NCI-H1694 (cell line): Measurements from ENCODE around the gene ANTKMT.

Experiments
- DNase-seq: peaks from one replicate; lab custom pipeline; 2025; lab: John Stamatoyannopoulos, UW

Gene ANTKMT

DNA sequence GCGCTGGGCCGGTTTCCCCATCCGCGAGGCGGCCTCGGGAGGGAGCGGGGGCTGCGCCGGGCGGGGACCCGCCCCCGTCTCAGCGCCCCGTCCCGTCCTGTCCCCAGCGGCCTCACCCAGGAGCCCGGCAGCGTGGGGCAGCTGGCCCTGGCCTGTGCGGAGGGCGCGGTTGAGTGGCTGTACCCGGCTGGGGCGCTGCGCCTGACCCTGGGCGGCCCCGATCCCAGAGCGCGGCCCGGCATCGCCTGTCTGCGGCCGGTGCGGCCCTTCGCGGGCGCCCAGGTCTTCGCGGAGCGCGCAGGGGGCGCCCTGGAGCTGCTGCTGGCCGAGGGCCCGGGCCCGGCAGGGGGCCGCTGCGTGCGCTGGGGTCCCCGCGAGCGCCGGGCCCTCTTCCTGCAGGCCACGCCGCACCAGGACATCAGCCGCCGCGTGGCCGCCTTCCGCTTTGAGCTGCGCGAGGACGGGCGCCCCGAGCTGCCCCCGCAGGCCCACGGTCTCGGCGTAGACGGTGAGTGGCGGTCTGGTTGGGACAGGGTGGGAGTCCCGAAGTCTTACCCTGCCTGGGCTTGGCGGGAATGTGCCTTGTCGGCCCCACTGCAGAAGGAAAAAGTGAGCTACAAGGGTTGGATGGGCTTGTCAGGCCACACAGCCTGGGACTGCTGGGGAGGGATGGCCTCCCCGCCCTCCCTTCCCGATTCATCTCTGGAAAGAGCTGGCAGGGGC, 5.3 kb upstream of the ANTKMT start:
- DNase-seq, result no peak

DNA sequence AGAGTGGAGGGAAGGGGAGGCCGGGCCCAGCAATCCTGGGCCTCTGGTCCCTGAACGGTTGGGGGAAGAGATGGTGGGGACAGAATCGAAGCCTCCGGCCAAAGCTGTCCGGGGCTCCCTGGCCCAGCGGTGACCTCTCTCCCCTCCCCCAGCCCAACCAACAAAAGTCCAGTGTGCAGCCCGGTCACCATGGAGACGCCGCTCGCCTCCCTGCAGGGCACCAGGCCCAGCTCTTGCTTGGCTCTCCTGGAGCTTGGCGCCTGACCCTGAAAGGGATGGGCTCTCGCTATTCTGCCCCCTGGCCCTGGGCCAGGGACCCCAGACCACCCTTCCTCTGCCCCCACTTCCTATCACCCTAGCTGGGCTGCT, 4.8 kb upstream of the ANTKMT start:
- no peak for DNase-seq

DNA sequence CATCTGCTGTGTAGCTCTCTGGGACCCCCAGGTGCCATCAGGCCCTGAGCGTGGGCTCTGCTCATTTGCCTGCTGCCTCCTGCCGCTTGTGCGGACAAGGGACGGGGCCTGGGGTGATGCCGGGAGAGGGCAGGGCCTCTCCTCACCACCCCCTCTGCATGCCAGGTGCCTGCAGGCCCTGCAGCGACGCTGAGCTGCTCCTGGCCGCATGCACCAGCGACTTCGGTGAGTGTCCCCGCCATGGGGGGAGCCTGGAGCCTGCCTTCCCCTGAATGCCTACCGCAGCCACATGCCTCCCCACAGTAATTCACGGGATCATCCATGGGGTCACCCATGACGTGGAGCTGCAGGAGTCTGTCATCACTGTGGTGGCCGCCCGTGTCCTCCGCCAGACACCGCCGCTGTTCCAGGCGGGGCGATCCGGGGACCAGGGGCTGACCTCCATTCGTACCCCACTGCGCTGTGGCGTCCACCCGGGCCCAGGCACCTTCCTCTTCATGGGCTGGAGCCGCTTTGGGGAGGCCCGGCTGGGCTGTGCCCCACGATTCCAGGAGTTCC, 4.1 kb upstream of the ANTKMT start:
- DNase-seq, result no peak

DNA sequence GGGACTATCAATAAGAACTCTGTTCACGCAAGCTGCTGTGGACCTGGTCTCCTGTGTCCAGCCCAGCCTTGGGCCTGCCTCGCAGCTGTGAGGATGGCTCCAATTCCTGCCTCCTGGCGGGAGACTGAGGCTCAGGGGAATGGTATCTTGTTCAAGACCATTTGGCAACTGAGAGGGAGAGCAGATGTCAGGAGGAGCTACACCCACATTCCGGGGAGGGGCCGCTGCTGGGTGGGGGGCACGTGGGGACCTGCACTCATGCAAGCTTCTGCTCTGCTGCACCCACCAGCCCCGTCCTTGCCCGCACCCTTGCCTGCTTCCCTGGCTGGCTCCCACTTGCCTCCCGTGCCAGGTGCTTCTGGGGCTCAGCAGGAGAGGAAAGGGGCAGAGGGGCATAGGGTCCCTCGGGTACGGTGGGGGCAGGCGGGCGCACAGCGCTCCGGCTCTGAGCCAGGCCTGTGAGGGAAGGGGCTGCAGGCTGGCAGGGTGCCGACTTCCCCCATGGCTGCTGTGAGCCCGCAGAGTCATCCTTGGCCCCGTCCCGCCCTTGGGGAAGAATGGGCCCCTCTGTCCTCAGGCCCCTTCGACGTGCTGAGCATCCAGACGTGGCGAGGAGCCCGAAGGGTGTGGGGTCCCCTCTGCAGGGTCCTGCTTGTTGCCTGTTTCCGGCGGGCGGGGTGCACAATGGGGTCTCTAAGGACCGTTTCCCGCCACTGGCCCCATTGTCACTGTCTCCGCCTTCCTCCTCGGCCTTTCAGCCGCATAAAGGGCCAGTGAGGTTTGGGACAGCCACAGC, 3.3 kb upstream of the ANTKMT start:
- DNase-seq, result no peak

DNA sequence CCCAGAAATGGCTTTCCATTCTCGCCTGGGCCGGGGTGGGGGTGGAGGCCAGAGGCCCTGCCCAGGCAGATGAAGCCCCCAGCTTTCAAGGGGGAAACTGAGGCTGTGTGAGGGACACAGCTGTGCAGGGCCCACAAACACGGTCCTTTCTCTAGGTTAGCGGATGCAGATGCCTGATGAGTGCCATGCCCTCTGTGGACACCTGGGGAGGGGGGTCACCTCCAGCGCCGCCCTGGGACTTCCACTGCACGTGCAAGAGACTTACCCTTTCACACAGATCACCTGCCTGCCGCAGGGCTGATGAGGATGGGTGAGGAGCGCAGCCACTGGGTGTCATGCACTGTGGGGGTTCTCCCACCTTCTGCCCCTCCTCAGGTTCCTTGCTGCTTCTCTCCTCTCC, 2.6 kb upstream of the ANTKMT start:
- no peak for DNase-seq

DNA sequence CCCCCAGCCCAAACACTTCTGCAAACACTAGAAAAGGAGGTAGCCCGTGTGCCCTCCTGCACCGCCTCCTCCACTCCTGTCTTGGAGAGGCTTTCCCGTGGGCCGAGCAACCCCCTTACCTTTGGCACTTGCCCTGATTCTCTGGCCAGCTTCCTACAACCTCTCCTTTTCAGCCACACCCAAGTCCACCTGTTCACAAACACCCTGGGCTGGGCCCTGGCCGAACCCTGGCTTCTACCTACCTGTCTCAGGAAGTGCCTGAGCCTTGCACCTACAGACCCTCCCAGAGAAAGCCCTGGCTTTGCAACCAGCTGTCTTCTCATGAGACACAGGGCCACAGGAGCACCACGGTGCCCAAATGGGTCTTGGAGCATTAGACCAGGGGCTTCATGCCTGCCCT, 2.0 kb upstream of the ANTKMT start:
- DNase-seq, result no peak

DNA sequence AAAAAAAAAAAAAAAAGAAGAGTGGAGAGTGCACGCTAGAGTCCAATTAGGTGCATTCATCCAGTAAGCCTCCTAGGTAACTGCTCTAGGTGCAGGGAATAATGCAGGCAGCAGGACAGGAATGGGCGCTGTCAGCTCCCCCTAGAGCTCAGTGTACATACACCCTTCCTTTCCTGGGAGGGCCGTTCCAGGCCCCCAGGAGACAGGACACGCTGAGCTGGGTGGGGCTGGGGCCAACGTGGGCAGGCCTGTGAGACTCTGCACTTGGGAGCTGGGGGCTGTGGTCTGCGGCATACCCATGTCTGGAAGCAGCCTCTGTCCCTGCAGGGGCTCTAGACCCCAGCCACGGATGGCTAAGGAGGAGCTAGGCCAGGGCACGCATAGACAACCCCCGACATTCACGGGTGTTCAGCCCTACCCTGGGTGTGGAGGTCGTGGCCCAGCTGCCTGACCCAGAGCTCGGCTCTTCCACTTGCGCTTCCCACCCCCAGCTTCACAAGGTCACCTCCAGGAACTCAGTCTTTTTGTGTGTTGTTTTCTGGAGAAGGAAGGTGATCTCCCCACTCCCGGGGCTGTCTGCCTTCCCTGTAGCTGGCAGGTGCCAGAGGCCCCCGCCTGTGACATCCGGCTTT, 1.0 kb upstream of the ANTKMT start:
- DNase-seq, result no peak

DNA sequence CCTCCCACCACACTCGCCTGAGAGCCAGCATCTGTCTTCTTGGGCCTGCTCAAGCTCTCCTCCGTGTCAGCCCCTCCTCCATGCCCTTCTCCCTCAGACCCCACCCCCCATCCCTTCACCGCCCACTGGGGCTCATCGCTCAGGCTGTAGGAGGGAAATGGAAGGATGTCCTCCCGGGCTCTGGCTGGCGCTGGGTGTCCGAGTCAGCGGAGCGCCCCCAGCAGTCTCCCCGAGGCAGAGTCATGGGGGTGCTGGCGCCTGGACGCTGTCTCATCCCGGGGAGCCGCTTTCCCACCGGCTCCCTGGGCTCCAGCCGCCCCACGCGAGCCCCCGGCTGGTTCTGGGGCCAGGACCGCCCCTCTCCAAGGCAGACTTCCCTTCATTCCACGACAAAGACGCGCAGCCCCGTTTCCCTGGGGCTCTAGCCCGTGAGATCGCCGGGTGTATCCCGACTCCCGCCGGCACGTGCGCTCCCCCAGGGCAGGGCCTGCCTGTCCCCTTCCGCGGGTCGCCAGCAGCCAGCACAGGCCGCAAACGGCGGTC, 428 bp upstream of the ANTKMT start:
- peak; percentile 73 for DNase-seq

DNA sequence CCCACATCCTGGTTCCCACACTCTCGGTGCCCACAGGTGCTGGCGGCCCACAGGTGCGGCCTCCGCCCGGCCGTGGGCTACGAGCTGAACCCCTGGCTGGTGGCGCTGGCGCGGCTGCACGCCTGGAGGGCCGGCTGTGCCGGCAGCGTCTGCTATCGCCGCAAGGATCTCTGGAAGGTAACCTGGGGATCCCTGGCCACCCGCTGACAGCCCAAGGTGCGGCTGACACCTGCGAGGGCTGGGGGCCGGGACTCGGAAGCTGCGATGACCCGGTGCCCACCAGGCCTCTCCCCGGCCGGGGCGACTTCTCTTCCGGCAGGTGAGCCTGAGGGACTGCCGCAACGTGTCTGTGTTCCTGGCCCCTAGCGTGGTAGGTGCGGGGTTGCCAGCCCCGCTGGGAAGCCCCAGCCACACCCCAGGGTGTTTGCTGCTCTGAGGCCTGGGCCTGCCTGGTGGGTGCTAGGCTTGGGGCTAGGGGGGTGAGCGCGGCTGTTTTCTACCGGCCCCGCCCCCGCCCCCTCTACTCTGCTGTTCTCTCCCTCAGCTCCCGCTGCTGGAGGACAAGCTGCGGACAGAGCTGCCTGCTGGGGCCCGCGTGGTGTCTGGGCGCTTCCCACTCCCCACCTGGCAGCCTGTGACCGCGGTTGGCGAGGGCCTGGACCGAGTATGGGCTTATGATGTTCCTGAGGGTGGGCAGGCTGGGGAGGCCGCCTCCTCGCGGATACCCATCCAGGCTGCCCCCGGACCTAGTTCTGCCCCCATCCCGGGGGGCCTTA, 1.0 kb downstream of the ANTKMT start:
- no peak for DNase-seq

DNA sequence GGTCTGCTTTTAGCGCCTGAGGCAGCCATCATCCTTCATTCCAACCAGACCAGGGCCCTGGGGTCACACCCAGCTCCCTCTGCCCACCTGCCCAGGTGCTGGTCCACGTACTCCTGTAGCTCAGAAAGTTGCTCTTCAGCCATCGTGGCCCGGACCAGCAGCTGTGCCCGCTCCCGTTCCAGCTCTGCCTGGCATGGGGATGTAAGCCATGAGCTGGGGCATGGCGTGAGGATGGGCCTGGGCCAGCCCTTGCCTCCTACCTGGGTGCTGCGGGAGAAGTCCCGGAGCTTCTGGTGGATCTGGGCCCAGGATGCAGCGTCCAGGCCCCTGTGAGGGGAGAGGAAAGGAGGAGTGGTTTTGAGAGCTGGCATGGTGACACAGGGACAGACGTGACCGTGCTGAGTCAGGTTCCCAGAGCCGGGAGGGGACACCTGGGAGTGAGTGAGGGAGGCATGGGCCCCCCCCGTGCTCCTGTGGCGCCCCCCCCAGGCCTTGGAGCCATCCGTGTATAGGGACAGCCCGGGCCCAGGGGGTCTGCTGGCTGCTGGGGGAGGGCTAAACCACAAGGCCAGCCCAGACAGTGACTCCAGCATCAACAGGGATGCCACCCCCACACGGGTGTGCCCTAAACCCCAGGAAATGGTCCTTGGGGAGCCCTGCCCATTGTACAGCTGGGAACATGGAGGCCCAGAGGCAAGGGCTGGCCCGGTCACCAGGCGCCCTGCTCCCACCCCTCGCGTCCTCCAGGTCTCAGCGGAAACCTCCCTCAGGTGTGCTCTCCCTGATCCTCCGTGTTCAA, 2.1 kb downstream of the ANTKMT start:
- DNase-seq, result no peak

DNA sequence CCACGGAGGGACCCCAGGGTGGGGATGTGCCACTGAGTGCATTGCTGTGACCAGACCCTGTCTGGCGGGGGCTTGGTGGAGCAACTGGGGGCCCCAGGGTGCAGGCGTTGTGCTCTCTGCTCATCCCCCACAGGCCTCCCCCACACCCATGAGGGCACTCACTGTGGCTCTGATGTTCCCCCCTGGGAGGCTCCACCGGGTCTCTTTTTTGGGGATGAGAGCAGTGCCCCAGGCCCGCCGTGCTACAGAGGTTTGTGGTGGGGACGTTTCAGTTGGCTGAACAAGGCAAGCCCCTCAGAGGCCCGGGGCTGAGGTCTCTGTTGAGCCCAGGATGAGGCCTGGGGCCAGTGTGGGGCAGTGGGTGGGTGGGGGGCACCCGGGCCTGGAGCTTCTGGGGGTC, 2.7 kb downstream of the ANTKMT start:
- DNase-seq, result no peak

DNA sequence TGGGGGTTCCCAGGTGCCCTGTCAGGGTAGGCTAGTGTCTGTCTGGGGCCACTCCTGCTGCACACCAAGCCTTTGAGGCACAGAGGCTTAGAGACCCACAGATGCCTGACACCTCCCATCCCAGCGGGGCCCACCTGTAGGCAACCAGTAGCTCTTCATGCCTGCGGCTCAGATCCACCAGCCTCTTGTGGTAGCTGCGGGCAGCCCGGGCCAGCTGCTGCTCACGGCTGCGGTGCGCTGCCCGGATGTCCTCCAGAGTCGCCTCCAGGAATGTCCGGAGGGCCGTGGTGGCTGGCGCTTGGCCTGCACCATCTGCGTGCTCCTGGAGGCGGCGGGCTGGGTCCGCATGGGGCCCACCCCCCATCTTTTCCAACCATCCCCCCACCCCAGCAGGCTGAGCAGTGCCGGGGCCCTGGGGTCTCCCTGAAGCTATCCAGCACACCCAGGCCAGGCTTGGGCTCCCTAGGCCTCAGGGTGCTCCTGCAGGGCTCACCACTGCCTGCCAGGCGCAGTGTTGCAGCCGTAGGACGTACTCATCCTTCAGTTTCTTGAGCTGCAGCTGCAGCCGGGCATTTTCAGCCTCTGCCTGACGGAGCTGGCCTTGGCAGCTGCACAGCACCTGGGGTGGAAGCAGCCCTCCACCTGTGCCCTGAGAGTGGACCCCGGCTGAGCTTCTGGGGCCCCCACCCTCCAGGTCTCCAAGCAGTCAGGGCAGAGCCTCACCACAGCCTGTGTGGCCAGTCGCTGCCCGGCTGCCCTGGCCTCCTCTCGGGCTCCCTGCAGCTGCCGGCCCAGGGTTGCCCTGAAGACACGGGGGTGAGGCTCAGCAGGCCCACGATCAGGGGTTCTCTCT, 3.5 kb downstream of the ANTKMT start:
- no peak for DNase-seq

DNA sequence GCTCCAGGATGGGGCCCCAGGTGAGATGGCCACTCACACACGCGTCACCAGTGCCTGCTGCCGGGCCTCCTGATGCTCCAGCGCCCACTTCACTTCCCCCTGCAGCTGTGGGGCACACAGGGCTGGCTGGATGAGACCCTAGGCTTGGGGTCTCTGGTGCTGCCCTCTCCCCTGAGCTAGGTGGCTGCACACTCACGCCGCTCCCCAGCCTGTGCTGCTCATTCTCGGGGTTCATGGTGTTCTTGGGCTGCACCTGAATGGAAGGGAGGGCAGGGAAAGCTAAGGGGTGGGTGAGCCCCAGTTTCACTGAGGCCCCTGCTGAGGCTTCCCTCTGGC, 4.1 kb downstream of the ANTKMT start:
- DNase-seq, result no peak

DNA sequence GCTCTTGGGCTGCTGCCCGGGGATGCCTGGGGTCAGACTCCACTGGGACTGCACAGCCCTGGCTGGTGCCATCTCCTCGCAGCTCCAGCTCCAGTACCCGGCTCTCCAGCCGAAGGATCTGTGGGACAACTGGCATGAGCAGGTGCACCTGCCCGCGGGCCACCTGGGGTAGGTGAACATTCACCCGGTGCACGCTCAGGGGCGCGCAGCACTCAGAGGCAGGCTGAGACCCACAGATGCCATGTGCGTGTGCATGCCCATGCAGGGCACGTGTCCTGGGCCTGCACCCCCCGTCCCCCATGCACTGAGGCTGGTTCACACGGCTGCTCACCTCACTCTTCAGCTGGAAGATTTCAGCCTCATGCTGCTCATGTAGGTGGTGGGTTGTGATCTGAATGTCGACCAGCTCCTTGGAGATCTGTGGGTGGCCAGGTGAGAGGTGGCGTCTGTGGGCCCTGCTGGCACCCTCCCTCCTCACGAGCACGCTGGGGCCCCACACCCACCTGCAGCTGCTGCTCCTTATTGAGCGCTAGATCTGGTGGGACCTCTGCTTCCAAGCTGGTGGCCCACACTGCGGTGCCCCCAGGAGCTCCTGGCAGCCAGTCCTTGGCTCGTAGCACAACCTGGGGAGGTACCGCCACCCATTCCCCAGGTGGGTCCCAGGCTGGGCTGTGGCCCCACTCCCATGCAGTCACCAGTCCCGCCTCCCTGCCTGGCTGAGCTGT, 4.7 kb downstream of the ANTKMT start:
- no peak for DNase-seq

DNA sequence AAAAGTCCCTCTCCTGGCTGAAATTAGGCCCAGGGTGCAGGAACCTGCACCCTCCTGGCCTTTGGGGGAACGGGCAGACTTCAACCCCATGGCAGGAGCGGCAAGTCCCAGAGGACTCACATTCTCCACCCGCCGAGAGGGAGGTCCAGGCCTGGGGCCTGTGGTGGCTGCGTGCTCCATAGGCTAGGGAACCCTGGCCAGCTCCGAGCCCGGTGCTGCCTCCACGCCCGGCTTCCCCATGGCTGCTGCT, 5.2 kb downstream of the ANTKMT start:
- DNase-seq, result no peak

DNA sequence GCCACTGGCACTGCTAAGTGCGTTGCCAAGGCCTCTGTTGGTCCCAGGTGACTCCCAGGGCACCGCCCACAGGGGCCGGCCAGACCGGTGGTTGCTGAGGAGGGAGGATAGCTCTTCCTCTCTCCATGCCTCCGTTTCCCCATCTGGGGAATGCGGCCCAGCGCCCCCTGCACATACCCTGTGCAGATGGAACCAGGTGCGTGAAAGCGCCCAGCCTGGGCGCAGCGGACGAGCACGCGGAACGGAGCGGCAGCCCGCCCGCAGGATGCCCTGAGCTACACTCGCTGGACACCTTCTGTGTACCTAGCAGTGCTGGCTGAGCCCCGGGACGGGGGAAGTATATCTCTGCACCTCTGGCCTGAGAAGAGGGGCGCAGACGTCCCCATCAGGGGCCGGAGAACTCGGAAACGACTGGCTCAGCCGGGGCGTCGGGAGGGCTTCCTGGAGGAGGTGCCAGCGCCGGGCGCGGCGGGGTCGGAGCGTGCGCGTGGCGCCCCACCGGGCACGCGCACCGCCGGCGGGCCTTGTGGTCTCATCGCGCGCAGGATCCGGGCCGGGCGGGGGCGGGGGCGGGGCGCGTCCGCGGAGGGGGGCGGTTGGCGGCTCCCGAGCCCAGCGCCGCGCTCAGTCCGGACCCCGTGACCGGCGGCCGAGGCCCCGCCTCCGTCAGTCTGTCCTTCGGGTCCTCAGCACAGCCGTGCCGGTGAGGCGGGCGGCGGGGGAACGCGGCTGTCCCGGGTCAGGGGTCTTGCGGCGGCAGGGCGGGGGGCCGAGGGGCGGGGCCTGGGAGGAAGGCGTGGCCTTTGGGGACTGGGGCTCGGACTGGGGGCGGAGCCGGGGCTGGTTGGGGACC, 5.7 kb downstream of the ANTKMT start, which contains the start of the genes CCDC78 and HAGHL:
Gene CCDC78 (minus strand): TSS at position 6 of the 853 bp plus-strand sequence. CDS start 76 bp downstream, outside the sequence.
Gene HAGHL (plus strand): TSS at position 669 of the 853 bp plus-strand sequence. CDS start 404 bp downstream, outside the sequence.
- no peak for DNase-seq

DNA sequence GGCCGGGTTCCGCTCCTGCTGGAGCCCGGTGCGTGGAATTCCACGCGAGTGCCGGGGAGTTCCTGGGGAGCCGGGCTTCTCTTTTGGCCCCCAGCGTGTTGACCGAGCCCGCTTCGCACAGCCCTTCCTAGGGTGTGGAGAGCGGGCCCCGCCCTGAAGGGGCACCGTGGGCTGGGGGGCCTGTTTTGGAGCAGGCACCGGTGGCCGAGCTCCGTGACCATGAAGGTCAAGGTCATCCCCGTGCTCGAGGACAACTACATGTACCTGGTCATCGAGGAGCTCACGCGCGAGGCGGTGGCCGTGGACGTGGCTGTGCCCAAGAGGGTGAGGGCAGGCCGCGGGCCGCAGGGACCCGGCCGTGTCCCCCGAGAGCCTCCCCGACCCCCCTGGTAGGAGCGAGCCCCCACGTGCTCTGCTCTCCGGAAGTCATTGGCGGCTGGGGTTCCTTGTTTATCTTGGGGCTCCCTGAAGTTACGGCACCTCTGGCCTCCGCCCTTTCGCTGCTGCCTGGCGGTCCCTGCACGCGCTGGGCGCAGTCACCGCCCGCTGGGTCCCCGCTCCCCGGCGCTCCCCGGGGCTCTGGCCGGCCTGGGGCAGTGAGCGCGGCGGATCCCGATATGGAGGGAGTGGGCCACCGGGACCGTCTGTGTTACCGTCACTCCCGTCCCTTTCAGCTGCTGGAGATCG, 6.5 kb downstream of the ANTKMT start:
- DNase-seq, result no peak
